Measurements from ENCODE around the gene DDO. TPM values are rescaled to one million over a fixed set of nuclear protein-coding genes. Genes with fewer than 3 reads are reported as not detected.

The DDO gene
- total and polyA plus RNA-seq, 2 of the 4 experiments (the other 2 are of a cell fraction), result 0.15 to 0.18 TPM

GRCh38 chr6:110456694-110457093, 41.3 kb upstream of the DDO start:
- Histone ChIP-seq H3K27me3 (ENCODE audit: control insufficient read depth, insufficient read depth, low read length) (peaks cover 7% of the 10 kb centered on the region), H3K4me2 (ENCODE audit: low read depth, low read length) (no peak overlapping the region), H3K56ac (ENCODE audit: extremely low read depth, insufficient read depth, low read length) (no peak overlapping the region), H2BK120ac (ENCODE audit: low read depth, low read length) (no peak overlapping the region), H3K9me1 (ENCODE audit: insufficient read depth, low read length) (no peaks in the 10 kb centered on the region; the same call in 1 of the 2 replicates), H3K27ac (ENCODE audit: insufficient read depth, low read length) (no peak overlapping the region), H4K8ac (ENCODE audit: low read depth in 2 of 2, low read length in 2 of 2) (no peak overlapping the region), H3K18ac (ENCODE audit: low read depth, low read length) (no peak overlapping the region), H4K5ac (ENCODE audit: low read depth, low read length) (no peak overlapping the region), H2AFZ (replicated peaks; ENCODE audit: low read length, poor library complexity) (no peak overlapping the region), H2AK5ac (ENCODE audit: low read depth, low read length) (no peak overlapping the region), H2BK15ac (ENCODE audit: low read depth, low read length) (no peak overlapping the region), H3K23ac (ENCODE audit: low read depth, low read length) (no peak overlapping the region), H3K36me3 (ENCODE audit: control insufficient read depth, insufficient read depth, low read length) (no peaks in the 10 kb centered on the region), H4K91ac (ENCODE audit: insufficient read depth, low read depth, low read length) (no peak overlapping the region), H2AK9ac (replicated peaks; ENCODE audit: low read depth, low read length, poor library complexity) (no peak overlapping the region), H3K9ac (ENCODE audit: low read depth, low read length) (no peak overlapping the region), H3K4me1 (ENCODE audit: control insufficient read depth, insufficient read depth, low read length) (no peaks in the 10 kb centered on the region), H4K20me1 (ENCODE audit: insufficient read depth, low read length) (no peaks in the 10 kb centered on the region), H3K4me3 (ENCODE audit: insufficient read depth, low read depth, low read length) (no peak overlapping the region), H2BK5ac (ENCODE audit: low read depth, low read length, poor library complexity, severe bottlenecking) (no peak overlapping the region), H3K14ac (replicated peaks; ENCODE audit: low read depth, low read length) (no peak overlapping the region), H3K9me3 (ENCODE audit: control insufficient read depth, insufficient read depth, low read length) (no peaks in the 10 kb centered on the region), H3K4ac (ENCODE audit: low read depth, low read length) (no peak overlapping the region), H3K79me1 (ENCODE audit: low read depth in 1 of 2, low read length in 2 of 2) (no peaks in the 10 kb centered on the region), H2BK20ac (ENCODE audit: low read depth, low read length) (no peak overlapping the region)
- WGBS, 2 experiments (ENCODE audit: extremely low coverage in 2 of 2, insufficient read length in 1 of 2), result 40% methylated on average over 1 of the region's 3 CpGs; no CpG with 5 or more reads in 1 of the 2 experiments
- DNase-seq, result no peak
- TF ChIP-seq CTCF (conservative IDR thresholded peaks at IDR 0.05; ENCODE audit: low read depth, low read length) (no peak), MXI1 (IDR thresholded peaks at IDR 0.05; ENCODE audit: borderline replicate concordance, low read depth, low read length) (no peak), CEBPB (IDR thresholded peaks at IDR 0.05; ENCODE audit: low read depth, low read length) (no peak), POLR2A (IDR thresholded peaks at IDR 0.05; ENCODE audit: low read depth, low read length) (no peak), RAD21 (IDR thresholded peaks at IDR 0.05; ENCODE audit: low read length) (no peak), NFE2L2 (IDR thresholded peaks at IDR 0.05; ENCODE audit: low read depth, low read length) (no peak), SMC3 (IDR thresholded peaks at IDR 0.05; ENCODE audit: low read depth, low read length) (no peak), RCOR1 (IDR thresholded peaks at IDR 0.05; ENCODE audit: insufficient replicate concordance, low read length) (no peak), FOS (IDR thresholded peaks at IDR 0.05; ENCODE audit: low read depth, low read length) (no peak), MAZ (IDR thresholded peaks at IDR 0.05; ENCODE audit: borderline replicate concordance, low read depth, low read length) (no peak)
- TF ChIP-seq, protein P1, sequence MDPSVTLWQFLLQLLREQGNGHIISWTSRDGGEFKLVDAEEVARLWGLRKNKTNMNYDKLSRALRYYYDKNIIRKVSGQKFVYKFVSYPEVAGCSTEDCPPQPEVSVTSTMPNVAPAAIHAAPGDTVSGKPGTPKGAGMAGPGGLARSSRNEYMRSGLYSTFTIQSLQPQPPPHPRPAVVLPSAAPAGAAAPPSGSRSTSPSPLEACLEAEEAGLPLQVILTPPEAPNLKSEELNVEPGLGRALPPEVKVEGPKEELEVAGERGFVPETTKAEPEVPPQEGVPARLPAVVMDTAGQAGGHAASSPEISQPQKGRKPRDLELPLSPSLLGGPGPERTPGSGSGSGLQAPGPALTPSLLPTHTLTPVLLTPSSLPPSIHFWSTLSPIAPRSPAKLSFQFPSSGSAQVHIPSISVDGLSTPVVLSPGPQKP (IDR thresholded peaks at IDR 0.05; ENCODE audit: borderline replicate concordance, low read depth, low read length), result no peak
- BruUV-seq (replicated peaks), result no TSS peak
- ChIA-PET CTCF (interaction anchor here (1.1 kb wide), 1 partner anchor 24 kb away, joined by 4 read pairs; no protein-coding TSS in a partner anchor), POLR2A (ENCODE audit: unreplicated experiment) (no interaction called here)
- dilution Hi-C loops (cut with HindIII; ENCODE audit: low sequenced_read_pairs, unreplicated experiment), result no loop called here
- intact Hi-C loops (cut with micrococcal nuclease), result no loop called here
- no peak for ATAC-seq (ENCODE audit: low read depth)
- in situ Hi-C loops (cut with MboI; ENCODE audit: low sequenced_read_pairs), result no loop called here
